Measurements from ENCODE around the gene ACTRT2.

GRCh38 chr1:3049164-3049563, 27.9 kb downstream of the ACTRT2 start:
- TF ChIP-seq SUZ12 (IDR thresholded peaks at IDR 0.05; ENCODE audit: extremely low read depth, insufficient read depth, insufficient read length) (no peak), YY1 (IDR thresholded peaks at IDR 0.05; ENCODE audit: insufficient read depth, insufficient read length) (no peak)

Data from NT2/D1 (cell line).